COLO829 (cell line): ENCODE data around the gene SRSF11.

ENCODE experiments used
- DNase-seq: peaks from one replicate; pipeline ENCODE4 v3.0.0; 2012; ENCODE audit warnings: low spot score

Gene SRSF11

DNA sequence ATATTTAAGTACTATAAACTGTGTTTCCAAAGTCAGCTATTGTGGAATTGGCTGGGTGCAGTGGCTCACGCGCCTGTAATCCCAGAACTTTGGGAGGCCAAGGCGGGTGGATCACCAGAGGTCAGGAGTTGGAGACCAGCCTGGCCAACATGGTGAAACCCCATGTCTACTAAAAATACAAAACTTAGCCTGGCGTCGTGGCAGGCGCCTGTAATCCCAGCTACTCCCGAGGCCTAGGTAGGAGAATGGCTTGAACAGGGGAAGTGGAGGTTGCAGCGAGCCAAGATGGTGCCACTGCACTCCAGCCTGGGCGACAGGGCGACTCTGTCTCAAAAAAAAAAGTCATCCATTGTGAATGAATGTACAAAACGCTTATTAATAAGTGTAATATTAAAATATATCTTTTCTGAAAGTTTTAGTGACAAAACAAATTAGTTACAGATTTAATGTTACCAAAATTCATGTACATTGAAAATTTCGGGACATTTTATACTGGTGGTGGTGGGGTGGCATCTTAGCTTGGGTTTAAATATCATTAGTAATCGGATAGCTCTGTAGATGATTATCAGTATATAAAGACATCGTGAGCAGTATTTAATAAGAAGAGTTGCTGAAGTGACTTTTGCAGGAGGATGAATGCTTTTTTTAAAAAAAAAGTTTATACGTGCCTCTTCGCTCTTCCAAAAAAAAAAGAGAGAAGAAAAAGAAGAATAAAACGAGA lies 503 bp upstream of the SRSF11 start:
- no peak for DNase-seq

DNA sequence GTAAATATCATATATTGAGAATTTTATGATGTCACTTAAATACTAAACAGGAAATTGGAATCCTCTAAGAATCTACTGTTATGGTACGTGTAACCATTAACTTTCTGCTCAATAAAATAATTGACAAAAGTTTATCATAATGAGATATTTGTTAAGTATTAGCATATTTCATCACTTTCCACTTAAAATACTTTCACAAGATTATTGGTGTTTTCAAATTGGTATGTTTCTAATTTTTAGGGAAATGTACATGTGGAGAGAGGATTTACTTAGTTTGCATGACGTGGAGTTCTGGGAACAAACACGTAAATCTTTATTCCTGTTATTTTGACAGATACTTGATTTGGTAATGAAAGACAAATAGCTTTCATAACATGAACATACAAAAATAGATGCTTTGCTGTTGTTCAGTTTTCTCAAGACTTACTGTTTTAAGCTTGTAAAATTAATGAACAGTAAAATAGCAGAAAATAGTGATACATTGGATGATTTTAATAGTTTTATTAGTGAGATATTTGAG lies 1.6 kb downstream of the SRSF11 start:
- DNase-seq = no peak

DNA sequence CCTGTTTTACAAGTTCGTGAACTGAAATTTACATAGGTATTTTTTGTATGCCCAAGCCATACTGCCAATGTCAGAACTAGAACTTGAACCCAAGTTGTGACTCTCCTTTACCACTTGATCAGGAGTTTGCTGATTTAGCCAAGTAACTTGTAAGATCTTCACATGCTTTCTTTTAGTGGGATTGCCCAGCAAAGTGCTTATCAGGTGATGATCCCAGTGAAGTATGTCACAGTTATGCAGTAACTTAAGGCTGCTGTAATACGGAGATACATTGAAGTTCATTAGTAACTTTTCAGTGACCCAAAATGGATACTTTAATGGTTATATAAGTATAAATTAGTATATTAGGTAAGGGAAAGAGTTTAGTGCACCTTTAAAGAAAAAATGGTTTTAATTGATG lies 3.8 kb downstream of the SRSF11 start:
- no peak for DNase-seq

GRCh38 chr1:70227439-70227838 lies 6.3 kb downstream of the SRSF11 start:
- no peak for DNase-seq

GRCh38 chr1:70228670-70229069 lies 7.5 kb downstream of the SRSF11 start:
- DNase-seq = no peak

GRCh38 chr1:70231475-70231874 lies 10.3 kb downstream of the SRSF11 start:
- DNase-seq = no peak

- no peak for DNase-seq
These were observed 13.6 kb downstream of the SRSF11 start for GRCh38 chr1:70234733-70235132.

DNA sequence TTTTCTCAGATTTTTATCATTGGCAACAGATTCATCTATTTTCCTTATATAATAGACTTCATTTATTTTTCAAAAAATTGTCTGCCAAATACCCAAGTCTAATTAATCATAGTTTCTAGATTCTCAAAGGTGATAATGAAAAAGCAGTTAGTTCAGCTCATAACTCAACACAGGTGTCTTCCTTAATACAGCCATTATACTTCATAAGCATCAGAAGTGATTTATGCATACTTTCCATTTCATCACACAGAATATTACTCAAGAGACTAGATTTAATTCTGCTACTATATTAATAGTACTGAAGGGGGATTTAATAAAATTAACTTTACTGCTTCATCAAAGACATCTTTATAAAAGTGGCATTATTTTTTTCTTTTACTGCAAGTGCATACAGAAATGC lies 18.8 kb downstream of the SRSF11 start:
- no peak for DNase-seq

GRCh38 chr1:70247122-70247521 lies 25.9 kb downstream of the SRSF11 start:
- DNase-seq = no peak

GRCh38 chr1:70247768-70248167 lies 26.6 kb downstream of the SRSF11 start:
- no peak for DNase-seq

GRCh38 chr1:70248729-70249128 lies 27.5 kb downstream of the SRSF11 start:
- DNase-seq = no peak

GRCh38 chr1:70256664-70257063 lies 35.5 kb downstream of the SRSF11 start:
- DNase-seq = no peak

DNA sequence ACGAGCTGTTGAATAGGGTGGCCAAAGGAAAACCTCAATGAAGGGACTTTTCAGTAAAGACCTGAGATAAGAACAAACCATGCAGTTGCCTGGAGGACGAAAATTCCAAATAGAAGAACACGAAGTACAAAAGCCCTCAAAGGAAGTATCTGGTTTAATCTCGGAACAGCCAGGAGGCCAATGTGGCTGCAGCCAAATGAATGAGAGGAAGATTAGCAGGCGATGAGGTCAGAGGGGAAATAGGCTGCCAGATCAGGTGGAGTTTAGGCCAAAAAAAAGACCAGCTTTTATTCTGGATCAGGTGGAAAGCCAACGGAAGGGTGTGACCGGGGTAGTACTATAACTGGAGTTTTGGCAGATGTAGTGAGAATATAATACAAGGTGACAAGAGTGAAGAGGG lies 43.7 kb downstream of the SRSF11 start:
- no peak for DNase-seq

DNA sequence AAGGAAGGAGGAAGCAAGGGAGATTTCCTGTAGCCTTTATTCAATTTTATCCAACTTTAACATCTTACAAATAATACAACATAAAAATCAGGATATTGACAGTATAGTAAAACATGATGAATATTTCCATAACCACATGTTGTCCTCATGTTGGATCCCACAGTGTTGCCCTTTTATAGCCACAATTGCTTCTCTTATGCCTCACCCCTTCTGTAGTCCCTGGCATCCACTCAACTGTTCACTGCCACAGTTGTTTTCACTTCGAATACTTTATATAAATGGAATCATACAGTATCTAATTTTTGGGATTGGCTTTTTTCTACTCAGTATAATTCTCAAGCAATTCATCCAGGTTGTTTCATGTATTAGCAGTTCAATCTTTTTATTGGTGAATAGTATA lies 44.8 kb downstream of the SRSF11 start:
- DNase-seq = no peak

GRCh38 chr1:70277875-70278274 lies 56.7 kb downstream of the SRSF11 start:
- DNase-seq = no peak

DNA sequence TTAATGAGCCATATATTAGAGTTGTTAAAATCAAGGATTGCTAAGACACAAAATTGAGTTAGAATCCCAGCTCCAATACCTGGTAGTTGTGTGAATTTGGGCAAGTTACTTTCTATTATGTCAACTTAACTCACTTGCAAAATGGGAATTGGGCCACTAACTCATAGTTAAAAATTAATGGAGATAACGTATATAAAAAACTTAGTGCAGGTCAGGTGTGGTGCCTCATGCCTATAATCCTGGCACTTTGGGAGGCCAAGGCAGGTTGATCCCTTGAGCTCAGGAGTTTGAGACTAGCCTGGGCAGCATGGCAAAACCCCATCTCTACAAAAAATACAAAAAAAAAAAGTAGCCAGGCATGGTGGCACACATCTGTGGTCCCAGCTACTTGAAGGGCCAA lies 57.5 kb downstream of the SRSF11 start:
- DNase-seq = no peak

DNA sequence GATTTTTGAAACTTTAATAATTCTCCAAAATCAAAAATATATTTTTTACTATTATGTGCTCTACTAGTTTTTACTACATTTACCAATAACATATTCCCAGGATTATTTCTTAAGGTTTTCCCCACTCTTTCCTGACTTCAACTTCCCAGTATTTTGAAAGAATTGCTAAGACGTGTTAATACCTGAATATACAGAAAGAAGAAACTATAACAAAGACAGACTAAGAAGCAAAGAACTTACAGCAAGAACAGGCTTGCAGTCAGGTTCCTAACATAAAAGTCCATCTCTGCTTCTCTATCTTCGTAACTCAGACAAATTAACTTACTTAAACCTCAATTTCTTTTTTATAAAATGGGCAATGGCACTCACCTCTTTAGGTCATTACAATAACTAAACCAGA lies 63.2 kb downstream of the SRSF11 start:
- DNase-seq = no peak

GRCh38 chr1:70286453-70286852 lies 65.3 kb downstream of the SRSF11 start:
- no peak for DNase-seq

- DNase-seq = no peak
These were observed 67.0 kb downstream of the SRSF11 start for GRCh38 chr1:70288166-70288565.

DNA sequence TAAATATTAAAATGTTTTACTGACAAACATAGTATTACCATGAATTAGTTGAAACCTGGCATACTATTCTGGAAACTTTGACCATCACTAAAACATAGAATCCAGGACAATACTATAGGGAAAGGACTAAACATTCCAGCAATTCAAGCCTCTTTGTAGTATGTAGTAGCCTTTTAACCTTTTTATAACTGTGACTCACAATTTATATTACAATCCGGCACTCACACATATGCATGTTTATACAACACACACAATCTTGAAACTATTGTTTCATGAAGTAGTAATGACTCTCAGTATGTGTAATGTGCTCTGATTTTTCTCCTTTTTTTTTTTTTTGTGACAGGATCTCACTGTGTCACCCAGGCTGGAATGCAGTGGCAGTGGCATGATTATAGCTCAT lies 69.0 kb downstream of the SRSF11 start:
- DNase-seq = no peak

DNA sequence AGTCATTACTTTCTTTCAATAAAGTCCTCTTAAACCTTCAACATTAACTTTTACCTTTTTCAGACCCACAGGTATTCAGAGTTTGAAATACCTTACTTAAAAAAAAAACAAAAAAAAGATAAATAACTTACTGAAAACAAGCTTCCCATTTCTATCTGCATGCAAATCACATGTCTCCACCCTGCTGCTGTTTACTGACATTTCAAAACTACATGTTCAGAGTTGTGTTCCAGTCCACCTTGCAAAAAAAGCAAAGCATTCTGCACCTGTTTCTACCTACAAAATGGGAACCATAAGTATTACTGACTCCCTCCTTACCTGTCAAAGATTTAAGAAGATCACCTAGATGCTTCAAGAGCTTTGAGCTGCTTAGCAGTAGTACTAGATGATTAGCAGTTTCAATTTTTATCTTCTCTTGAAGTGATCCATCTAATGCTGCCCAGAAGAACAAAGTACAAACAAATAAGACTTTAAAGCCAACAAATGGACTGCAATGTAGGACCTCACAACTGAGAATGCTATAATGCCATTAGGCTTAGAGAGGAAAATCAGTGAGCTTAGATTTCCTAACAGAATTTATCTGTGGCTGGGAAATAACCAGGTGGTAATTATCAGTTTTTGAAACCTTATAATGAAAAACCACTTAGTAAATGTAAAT lies 72.1 kb downstream of the SRSF11 start:
- DNase-seq = no peak

DNA sequence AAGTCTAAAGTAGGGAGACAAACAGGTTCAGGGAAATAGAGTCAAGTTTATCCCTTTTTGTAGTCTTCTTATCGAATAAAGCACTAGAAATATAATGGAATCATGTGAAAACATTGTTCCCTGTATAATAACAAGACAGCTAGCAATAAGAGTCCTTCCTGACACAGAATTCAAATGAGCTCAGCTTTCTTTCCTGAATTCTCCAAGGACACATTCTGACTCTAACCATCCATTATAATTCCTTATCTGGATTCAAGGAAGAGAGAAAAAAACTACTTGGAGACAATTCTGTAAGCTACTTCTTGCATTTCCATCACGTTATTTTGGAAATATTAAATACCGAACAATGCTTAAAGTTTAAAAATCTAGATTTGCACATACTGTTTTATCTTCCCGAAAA lies 74.6 kb downstream of the SRSF11 start:
- DNase-seq = no peak

DNA sequence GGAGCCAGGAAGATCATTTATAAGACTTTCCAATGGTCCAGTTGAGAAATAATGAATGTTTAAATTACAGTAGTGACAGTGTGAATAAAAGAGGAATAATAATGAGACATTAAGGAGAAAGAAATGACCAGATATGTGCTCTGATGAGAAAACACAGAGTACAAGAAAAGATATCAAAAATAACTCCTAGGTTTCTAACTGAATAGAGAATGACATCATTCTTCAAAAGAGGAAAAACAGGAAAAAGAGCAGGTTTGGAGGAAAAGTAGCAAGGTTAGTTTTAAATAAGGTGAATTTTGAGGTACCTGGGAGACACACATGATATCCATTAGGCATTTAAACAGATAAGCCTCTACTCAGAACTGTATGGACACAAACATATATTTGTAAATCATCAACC lies 78.3 kb downstream of the SRSF11 start:
- no peak for DNase-seq
